ENCODE measurements around the gene PCDHA1. TPM values are rescaled to one million over a fixed set of nuclear protein-coding genes. Genes with fewer than 3 reads are reported as not detected.

The PCDHA1 gene
- total and polyA plus RNA-seq, 2 experiments from 2014 or later = 0.81 to 1.6 TPM

GRCh38 chr5:140992828-140993227 is 206.9 kb downstream of the PCDHA1 start:
- no peak for DNase-seq (ENCODE audit: low spot score)

More at GRCh38 chr5:140992828-140993227, 206.9 kb downstream of the PCDHA1 start:
- H3K4me1 Mint-ChIP-seq = peaks cover 30% of the 10 kb centered on the region
- no peaks in the 10 kb centered on the region for H3K36me3 Mint-ChIP-seq (ENCODE audit: low read depth)
- Histone ChIP-seq H2AFZ (no peak overlapping the region), H3K36me3 (ENCODE audit: insufficient read depth) (no peaks in the 10 kb centered on the region), H3F3A (replicated peaks; ENCODE audit: low read depth) (no peaks in the 10 kb centered on the region), H3K4me3 (no peak overlapping the region), H3K79me2 (replicated peaks; ENCODE audit: insufficient read depth) (no peaks in the 10 kb centered on the region), H3K4me2 (no peak overlapping the region), H3K4me1 (ENCODE audit: insufficient read depth) (peaks cover 26% of the 10 kb centered on the region), H4K20me1 (replicated peaks; ENCODE audit: insufficient read depth) (no peaks in the 10 kb centered on the region), H3K27me3 (ENCODE audit: insufficient read depth) (no peaks in the 10 kb centered on the region), H3K9me2 (ENCODE audit: insufficient read depth) (no peaks in the 10 kb centered on the region), H3K27ac (ENCODE audit: low read depth) (no peak overlapping the region)
- no peaks in the 10 kb centered on the region for H3K9me3 Mint-ChIP-seq
- no peak overlapping the region for H3K27ac Mint-ChIP-seq
- TF ChIP-seq STAT1 (IDR thresholded peaks at IDR 0.05; ENCODE audit: unreplicated experiment) (no peak), ETS1 (IDR thresholded peaks at IDR 0.05) (no peak), JUNB (IDR thresholded peaks at IDR 0.05; ENCODE audit: unreplicated experiment) (no peak), ZNF114 (CRISPR knock-in tag; IDR thresholded peaks at IDR 0.05) (no peak), EZH2 (IDR thresholded peaks at IDR 0.05; ENCODE audit: low read depth, unreplicated experiment) (no peak), EZH2phosphoT487 (IDR thresholded peaks at IDR 0.05; ENCODE audit: unreplicated experiment) (no peak), ZNF331 (CRISPR knock-in tag; IDR thresholded peaks at IDR 0.05; ENCODE audit: low read depth) (no peak), CREB1 (CRISPR knock-in tag; IDR thresholded peaks at IDR 0.05; ENCODE audit: low read depth) (no peak), NANOG (IDR thresholded peaks at IDR 0.05; ENCODE audit: borderline replicate concordance) (no peak), ZNF462 (CRISPR knock-in tag; IDR thresholded peaks at IDR 0.05) (no peak), CTCF (conservative IDR thresholded peaks at IDR 0.05; ENCODE audit: low read depth in 2 of 2) (no peak), POLR2AphosphoS5 (IDR thresholded peaks at IDR 0.05; ENCODE audit: low read depth) (no peak), REST (IDR thresholded peaks at IDR 0.05; ENCODE audit: unreplicated experiment) (no peak)
- no peak overlapping the region for H3K4me3 Mint-ChIP-seq
- ATAC-seq = no peak
- H3K27me3 Mint-ChIP-seq (ENCODE audit: insufficient read depth, low read depth, poor library complexity) = peaks cover 8% of the 10 kb centered on the region
